Heart left ventricle (tissue), 16 donors: ENCODE measurements around the gene C21orf91. TPM values are rescaled to one million over a fixed set of nuclear protein-coding genes. Genes with fewer than 3 reads are reported as not detected.

Source experiments
- ATAC-seq, 4 donors: fragments of 200-7000 bp; cut with Tn5 transposase; one replicate each; pipeline ENCODE4 v1.9.1; 2020 to 2022; ENCODE audit warnings: moderate library complexity in 4 of 4, mild to moderate bottlenecking in 3 of 4, moderate number of reproducible peaks in 1 of 4
- DNase-seq, 5 donors: peaks; one replicate each; pipeline ENCODE4 v3.0.0-alpha.2; 2020
- H3K27ac ChIP-seq, 12 donors: fragments of 200-600 bp; sonication (generic) in 4 of 12; one replicate each; pipeline versions ENCODE4 v1.5.0 to v1.8.0; 2016 to 2022; ENCODE audit warnings: mild to moderate bottlenecking in 2 of 12
- H3K27me3 ChIP-seq, 9 donors: fragments of 200-600 bp; sonication (generic) in 2 of 9; one replicate each; pipeline versions ENCODE4 v1.5.1 to v1.8.0; 2016 to 2022; ENCODE audit warnings: mild to moderate bottlenecking in 3 of 9
- H3K36me3 ChIP-seq, 9 donors: fragments of 200-600 bp; sonication (generic) in 2 of 9; one replicate each; pipeline versions ENCODE4 v1.5.0 to v1.8.0; 2018 to 2022; ENCODE audit warnings: mild to moderate bottlenecking in 2 of 9
- H3K4me1 ChIP-seq, 12 donors: fragments of 200-600 bp; sonication (generic) in 4 of 12; one replicate each; pipeline versions ENCODE4 v1.5.0 to v1.8.0; 2016 to 2022; ENCODE audit warnings: mild to moderate bottlenecking in 3 of 12
- H3K4me3 ChIP-seq, 12 donors: fragments of 200-600 bp; sonication (generic) in 4 of 12; one replicate each; pipeline versions ENCODE4 v1.5.0 to v1.8.0; 2017 to 2022; ENCODE audit warnings: mild to moderate bottlenecking in 9 of 12, moderate library complexity in 4 of 12
- H3K9me3 ChIP-seq, 12 donors: fragments of 200-600 bp; sonication (generic) in 4 of 12; one replicate each; pipeline versions ENCODE4 v1.5.0 to v1.8.0; 2016 to 2022; ENCODE audit warnings: mild to moderate bottlenecking in 1 of 12
- CTCF ChIP-seq, 12 donors: fragments of 200-600 bp; sonication (generic) in 4 of 12; IDR thresholded peaks; one replicate each; pipeline versions ENCODE4 v1.5.0 to v1.8.0; 2018 to 2022; ENCODE audit warnings: antibody characterized with exemption in 12 of 12, mild to moderate bottlenecking in 5 of 12
- POLR2A ChIP-seq, 2 donors: fragments of 450-650 bp; IDR thresholded peaks; one replicate each; pipeline ENCODE4 v1.6.1; 2017; ENCODE audit warnings: antibody characterized with exemption in 2 of 2, mild to moderate bottlenecking in 2 of 2, moderate library complexity in 2 of 2
- WGBS, 4 donors: extraction: QIAGEN DNeasy Blood & Tissue Kit in 2 of 4; methylation state at CpG; one replicate each; pipeline versions ENCODE4 v1.1.5 to v1.1.7; 2013 to 2018; 5-methylcytosine and 5-hydroxymethylcytosine counted together
- intact Hi-C, 10 donors: fragments of 100-400 bp; cut with DNase I; formaldehyde crosslinking; loops; one replicate each; pipeline versions ENCODE4 v1.11.1 to v1.14.2; 2022
- polyA plus RNA-seq, 2 donors: library from polyadenylated mRNA; stranded (reverse); fragments of 200-250 nt; gene quantifications; one replicate each; pipeline ENCODE4 v1.2.3, GENCODE V29; 2013
- total RNA-seq, 9 donors: library from RNA; depleted of rRNA in 2 of 9; stranded (reverse); fragments of >200 nt in 2 of 9; fragmentation: NEBNext Ultra II Directional in 3 of 9; extraction: Animal tissue kit (Norgen Biotek cat#: 25700) in 3 of 9; gene quantifications; one replicate each; pipeline versions ENCODE4 v1.1.0 to v1.2.4, GENCODE V29; 2016 to 2023
- donor health status: ischemic (EF 13 %, LVEDD 7.1; RV severe dilation, severe dysfunction).
- donor health status: healthy with polysubstance abuse.
- donor health status: DM: no; HTN: yes; CAD: no.
- donor health status: DM: no; HTN: no; CAD: no.
- donor health status: ischemic (EF 25% LVEDD 6.9; RV normal size, moderate dysfunction).
- donor health status: ischemic (EF 25% LVEDD 5.7; RV mildly dilated, moderate dysfunction).
- donor health status: healthy.
- donor health status: DM: yes; HTN: yes; CAD: no.
- donor health status: ischemic (EF 35%, LVEDD 5.7; RV mildly dilated, moderate dysfunction).
- donor health status: nonischemic (EF 11% LVEDD 7.7; RV severe dilation, severe dysfunction).
- donor health status: DM: yes; HTN: yes; CAD: no.
- donor health status: PGD.
- donor health status: ischemic (EF 29% LVEDD 5.4; RV normal size, mild dysfunction).
- donor health status: nonischemic (EF 23%, LVEDD 6.1; RV moderate dilation, normal function).

Gene C21orf91
- total and polyA plus RNA-seq, 11 donors, result 2.2 to 21.2 (median 9.3) TPM

GRCh38 chr21:17834639-17835354 is 15.6 kb upstream of the C21orf91 start:
- WGBS, 4 donors, result 63 to 75% (median 70%) methylated on average over 4 of the region's 4 CpGs
- DNase-seq (no peak), ATAC-seq (no peak)

GRCh38 chr21:17829472-17829871 is 10.3 kb upstream of the C21orf91 start:
- no peak overlapping the region for H3K27ac ChIP-seq
- ATAC-seq (no peak), DNase-seq (no peak)
- intact Hi-C loops, result loop anchor here in 3 of 10 donors (10.0 kb wide), 1 partner anchor 145 kb away; no protein-coding TSS in a partner anchor
- no peaks in the 10 kb centered on the region for H3K36me3 ChIP-seq
- no peak overlapping the region for H3K4me3 ChIP-seq
- no peak for TF ChIP-seq CTCF (IDR thresholded peaks at IDR 0.05)
- H3K27me3 ChIP-seq, result no peaks in the 10 kb centered on the region
- WGBS, 4 donors, result 62 to 70% (median 66%) methylated on average over 3 of the region's 3 CpGs
- H3K9me3 ChIP-seq, result no peaks in the 10 kb centered on the region
- H3K4me1 ChIP-seq, result no peaks in the 10 kb centered on the region

More at GRCh38 chr21:17834639-17835354, 15.6 kb upstream of the C21orf91 start:
- no peak for TF ChIP-seq CTCF (IDR thresholded peaks at IDR 0.05)
- no peak for TF ChIP-seq POLR2A (IDR thresholded peaks at IDR 0.05)
- no peaks in the 10 kb centered on the region for H3K27me3 ChIP-seq
- H3K36me3 ChIP-seq, result no peaks in the 10 kb centered on the region
- no peaks in the 10 kb centered on the region for H3K9me3 ChIP-seq
- H3K4me1 ChIP-seq, result no peaks in the 10 kb centered on the region
- no peak overlapping the region for H3K4me3 ChIP-seq
- H3K27ac ChIP-seq, result no peak overlapping the region
- intact Hi-C loops, result no loop called here

GRCh38 chr21:17828223-17828622 is 9.1 kb upstream of the C21orf91 start:
- no peaks in the 10 kb centered on the region for H3K27me3 ChIP-seq
- H3K4me1 ChIP-seq, result no peaks in the 10 kb centered on the region
- TF ChIP-seq CTCF (IDR thresholded peaks at IDR 0.05) (no peak), POLR2A (IDR thresholded peaks at IDR 0.05) (no peak)
- H3K36me3 ChIP-seq, result no peaks in the 10 kb centered on the region
- WGBS, 4 donors, result 68 to 74% (median 70%) methylated on average over 3 of the region's 3 CpGs
- no peak overlapping the region for H3K27ac ChIP-seq
- no peak for DNase-seq
- H3K9me3 ChIP-seq, result no peaks in the 10 kb centered on the region
- ATAC-seq, result no peak
- intact Hi-C loops, result loop anchor here in 3 of 10 donors (10.0 kb wide), 1 partner anchor 143 kb away; no protein-coding TSS in a partner anchor
- H3K4me3 ChIP-seq, result no peak overlapping the region

GRCh38 chr21:17823846-17824245 is 4.7 kb upstream of the C21orf91 start:
- DNase-seq (no peak), ATAC-seq (no peak)
- H3K4me3 ChIP-seq, result no peak overlapping the region
- H3K36me3 ChIP-seq, result no peaks in the 10 kb centered on the region
- intact Hi-C loops, result loop anchor here in 4 of 10 donors (5.0 to 10.0 kb wide), 3 partner anchors 73 to 212 kb away; partner anchors contain the start of gene BTG3 (in 1 of the 4)
- no peaks in the 10 kb centered on the region for H3K9me3 ChIP-seq
- TF ChIP-seq POLR2A (IDR thresholded peaks at IDR 0.05) (no peak), CTCF (IDR thresholded peaks at IDR 0.05) (no peak)
- H3K27me3 ChIP-seq, result no peaks in the 10 kb centered on the region
- WGBS, 4 donors, result 72 to 81% (median 78%) methylated on average over 6 of the region's 6 CpGs
- no peak overlapping the region for H3K27ac ChIP-seq
- H3K4me1 ChIP-seq, result peaks cover 0 to 7% (median 0%) of the 10 kb centered on the region in 12 donors
